SIG-M5 treated with dmso at 0.1 percent for 504 hours (cell line): ENCODE data around the gene GLRX2.

Source experiments
- DNase-seq: peaks from one replicate; lab custom pipeline; 2025; ENCODE audit not compliant: unreplicated experiment; lab: John Stamatoyannopoulos, UW

The GLRX2 gene

DNA sequence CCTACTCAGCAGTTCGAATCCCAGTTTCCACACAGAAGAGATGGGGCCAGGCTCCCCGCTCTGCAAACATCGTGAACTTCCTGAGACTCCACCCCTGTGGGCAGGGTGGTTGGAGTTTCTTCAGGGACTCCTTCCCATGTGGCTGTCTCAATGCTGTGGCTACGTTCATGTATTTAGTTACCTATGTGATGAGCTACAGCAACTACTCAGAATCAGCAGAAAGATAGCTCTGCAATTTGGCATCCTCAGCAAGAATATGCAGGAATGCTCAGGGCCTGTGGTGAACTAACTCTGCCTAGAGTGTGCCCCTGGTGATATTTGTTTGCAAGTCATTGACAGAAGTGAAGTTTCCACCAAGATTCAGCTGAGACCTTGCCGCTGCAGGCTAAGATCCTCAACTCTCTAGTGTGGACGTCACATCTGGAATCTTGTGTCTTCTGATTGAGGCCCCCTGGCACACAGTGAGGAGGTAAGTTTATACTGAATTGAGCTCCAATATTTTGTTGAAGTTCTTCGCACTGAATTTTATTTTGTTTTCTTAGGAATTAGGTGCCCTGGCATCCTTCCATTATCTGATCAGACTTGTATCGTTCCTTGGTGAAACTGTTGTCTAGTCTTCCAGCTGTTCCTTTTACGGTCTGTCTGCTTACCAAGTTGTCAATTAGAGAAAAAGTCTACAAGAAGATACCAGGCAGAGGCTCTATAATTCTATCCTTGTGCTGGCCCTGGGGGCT lies 8.2 kb upstream of the GLRX2 start:
- no peak for DNase-seq

DNA sequence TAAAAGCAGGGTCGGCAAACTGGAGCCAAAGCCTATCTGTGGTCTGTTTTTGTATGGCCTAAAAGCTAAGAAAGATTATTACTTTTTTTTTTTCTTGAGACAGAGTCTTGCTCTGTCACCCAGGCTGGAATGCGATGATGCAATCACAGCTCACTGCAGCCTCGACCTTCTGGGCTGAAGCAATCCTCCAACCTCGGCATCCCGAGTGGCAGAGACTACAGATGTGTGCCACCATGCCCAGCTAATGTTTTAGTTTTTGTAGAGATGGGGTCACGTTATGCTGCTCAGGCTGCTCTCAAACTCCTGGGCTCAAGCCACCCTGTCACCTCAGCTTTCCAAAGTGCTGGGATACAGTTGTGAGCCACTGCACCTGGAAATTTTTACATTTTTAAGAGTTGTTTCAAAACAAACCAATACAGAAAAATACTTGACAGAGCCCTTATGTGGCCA lies 6.5 kb upstream of the GLRX2 start:
- DNase-seq: peak; percentile 74

DNA sequence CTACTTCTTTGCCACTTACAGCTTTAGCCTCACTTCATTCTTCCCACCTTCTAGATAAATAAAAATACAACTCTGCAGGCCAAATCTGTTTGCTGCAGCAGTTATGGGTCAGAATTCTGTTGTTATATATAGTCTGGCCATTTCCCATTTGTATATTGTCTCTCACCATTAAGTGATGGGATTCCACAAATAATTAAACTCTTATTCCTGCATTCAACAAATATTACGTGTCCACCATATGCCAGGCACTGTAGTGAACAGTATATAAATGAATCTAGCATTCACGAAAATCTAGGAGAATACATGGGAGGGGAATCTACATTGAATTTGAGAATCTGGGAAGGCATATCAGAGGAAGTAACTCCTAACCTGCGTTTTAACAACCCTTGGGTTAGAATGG lies 5.7 kb upstream of the GLRX2 start:
- no peak for DNase-seq

DNA sequence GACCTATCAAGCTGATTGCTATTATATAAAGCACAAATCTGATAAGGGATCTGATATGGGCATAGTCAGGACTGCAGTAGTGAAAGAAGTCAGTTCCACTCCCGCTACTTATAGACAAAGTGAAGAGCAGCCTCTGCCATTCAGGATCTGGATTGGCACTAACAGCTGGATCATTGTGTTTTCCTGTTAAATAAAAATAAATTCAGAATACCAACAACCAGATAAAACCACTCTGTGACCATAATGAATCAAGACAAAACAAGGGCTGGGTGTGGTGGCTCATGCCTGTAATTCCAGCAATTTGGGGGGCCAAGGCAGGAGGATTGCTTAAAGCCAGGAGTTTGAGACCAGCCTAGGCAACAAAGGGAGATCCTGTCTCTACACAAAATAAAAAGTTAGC lies 5.0 kb upstream of the GLRX2 start:
- DNase-seq: no peak

DNA sequence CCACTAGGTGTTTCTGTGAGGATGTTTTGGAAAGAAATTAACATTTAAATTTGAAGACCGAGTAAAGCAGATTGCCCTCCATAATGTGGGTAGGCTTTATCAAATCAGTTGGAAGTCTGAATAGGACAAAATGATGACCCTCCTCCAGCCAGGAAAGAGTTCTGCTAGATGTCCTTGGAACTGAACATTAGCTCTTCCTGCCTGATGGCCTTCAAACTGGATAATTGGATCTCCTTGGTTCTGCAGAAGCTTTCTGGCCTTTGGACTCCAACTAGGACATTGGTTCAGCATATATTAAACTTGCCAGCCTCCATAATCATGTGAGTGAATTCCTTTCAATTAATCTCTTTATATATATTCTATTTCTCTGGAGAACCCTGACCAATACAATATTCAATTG lies 4.4 kb upstream of the GLRX2 start:
- no peak for DNase-seq

DNA sequence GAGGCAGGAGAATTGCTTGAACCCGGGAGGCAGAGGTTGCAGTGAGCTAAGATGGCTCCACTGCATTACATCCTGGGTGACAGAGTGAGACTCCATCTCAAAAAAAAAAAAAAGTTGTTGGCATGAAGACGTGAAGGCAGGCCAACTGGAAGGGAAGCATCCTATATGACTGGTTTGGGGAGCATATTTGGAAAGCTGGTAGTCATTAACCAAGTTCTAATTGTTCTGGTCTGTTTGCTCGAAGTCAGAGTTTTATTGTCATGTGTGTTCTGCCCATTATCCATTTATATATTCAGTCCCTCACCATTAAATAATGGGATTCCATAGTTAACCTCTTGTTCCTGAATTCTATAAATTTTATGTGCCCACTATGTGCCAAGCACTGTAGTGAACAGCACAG lies 3.3 kb upstream of the GLRX2 start:
- DNase-seq: no peak

DNA sequence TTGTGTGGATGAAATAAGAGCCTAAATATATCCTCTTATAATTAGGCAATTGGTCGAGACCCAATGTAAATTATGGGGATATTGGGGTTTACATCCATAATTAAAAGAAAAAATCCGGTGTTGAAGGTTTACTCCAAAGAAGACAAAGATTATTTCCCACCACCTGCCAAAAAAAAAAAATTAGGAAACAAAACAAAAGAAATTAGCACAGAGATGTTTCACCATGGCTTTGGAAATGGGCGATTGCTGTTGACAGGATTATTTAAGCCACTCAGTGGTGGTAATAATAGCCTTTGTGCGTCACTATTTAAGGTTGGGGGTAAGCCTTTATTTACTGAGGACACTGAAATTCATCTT lies 585 bp upstream of the GLRX2 start:
- DNase-seq: no peak

DNA sequence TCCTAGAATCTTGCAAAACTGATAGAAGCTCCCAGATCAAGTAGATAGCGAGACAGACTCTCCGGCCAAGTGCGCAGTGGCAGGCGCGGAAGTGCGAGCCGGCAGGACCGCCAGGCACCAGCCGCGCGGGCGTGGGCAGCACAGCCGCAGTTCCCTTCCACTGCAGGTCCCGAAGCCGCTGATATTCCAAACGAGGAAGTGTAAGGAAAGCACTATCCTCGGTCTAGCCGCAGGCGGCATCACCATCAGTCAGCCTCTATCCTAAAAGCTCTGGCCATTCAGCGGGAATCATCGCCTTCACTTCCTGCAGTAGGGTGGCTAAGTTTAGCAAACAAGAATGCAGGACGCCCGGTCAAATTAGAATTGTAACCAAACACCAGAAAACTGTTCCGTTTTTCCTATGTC lies 710 bp downstream of the GLRX2 start:
- peak; percentile 70 for DNase-seq

DNA sequence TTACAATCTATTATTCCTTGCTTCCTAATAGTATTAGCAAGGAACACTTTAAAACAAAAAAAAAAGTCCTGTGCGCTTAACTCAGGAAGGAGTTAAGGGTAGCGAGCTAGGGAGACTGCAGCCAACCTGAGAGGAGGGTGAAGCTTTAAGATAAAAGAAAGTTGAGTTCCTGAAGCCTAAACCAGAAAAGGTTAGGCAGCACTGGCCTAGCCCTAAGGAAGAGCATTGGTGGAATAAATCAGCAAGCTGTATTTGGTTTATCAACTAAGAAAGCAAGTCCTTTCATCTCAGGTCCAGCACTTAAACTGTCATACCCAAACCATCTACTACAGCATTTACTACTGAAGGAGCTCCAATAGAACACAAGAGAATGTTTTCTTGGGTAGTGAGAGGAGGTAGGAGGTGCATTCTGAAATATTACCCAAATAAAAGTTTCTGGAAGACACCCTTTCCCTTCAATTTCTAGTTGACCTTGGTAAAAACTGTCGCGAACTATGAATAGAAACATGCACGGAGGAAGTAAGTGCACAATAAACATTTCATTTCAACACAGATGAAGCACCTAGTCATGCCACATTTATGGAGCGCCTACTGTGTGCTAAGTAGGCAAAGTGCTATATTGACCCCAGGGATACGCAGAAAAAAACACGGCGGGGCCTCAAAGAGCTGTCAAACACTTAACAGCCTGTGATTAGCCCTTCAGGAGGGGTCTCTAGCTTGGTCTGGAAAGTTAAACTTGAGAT lies 1.3 kb downstream of the GLRX2 start:
- peak; percentile 24 for DNase-seq

DNA sequence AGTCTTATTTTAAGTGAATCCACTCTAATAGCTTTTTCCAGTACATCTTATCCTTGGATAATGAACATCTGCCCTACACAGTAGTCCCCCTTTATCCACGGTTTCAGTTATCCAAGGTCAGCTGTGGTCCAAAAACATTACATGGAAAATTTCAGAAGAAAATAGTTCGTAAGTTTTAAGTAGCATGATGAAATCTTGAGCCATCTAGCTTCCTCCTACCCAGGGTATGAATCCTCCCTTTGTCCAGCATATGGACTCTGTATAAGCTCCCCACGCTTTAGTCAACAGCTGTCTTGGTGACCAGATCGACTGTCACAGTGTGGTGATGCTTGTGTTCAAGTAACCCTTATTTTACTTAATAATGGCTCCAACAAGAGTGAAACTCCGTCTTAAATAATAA lies 2.6 kb downstream of the GLRX2 start:
- no peak for DNase-seq

DNA sequence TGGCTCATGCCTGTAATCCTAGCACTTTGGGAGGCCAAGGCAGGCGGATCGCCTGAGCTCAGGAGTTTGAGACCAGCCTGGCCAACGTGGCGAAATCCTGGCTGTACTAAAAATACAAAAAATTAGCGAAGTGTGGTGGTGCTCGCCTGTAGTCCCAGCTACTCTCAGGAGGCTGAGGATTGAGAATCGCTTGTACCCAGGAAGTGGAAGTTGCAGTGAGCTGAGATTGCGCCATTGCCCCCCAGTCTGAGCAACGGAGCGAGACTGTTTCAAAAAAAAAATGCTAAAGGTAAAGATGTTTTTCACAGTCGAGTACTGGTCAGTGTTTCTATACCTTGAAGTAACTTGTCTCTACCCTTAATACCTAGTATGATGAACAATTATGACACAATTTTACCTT lies 11.1 kb downstream of the GLRX2 start:
- no peak for DNase-seq

DNA sequence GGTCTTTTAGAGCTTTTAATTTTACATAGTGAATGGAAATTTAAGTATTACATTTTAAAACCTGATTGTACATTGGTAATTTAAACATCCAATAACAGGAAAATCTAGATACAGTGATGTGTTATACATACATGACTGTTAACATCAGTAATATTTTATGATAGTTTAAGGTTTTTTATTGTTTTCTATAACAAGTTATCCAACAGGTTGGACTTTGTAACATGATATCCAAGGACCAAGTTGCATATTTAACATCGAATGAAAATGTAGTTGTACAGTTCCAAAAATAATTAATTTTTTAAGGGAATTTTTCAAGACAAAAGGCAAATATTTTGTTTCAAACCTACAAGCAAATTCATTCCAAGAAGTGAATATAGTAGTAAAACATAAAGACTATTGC lies 14.3 kb downstream of the GLRX2 start:
- DNase-seq: no peak

DNA sequence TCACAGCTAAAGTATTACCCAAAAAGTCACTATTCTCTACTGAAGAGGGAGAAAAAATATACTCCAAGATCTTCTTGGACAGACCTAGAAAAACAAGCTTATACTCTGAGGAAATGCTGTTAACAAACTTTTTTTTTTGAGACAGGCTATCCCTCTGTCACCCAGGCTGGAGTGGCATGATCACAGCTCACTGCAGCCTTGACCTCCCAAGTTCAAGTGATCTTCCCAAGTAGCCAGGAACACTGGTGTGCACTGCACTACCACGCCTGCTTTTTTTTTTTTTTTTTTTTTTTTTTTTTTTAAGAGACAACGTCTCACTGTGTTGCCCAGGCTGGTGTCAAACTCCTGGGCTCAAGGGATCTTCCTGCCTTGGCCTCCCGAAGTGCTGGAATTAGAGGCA lies 17.3 kb downstream of the GLRX2 start:
- no peak for DNase-seq

DNA sequence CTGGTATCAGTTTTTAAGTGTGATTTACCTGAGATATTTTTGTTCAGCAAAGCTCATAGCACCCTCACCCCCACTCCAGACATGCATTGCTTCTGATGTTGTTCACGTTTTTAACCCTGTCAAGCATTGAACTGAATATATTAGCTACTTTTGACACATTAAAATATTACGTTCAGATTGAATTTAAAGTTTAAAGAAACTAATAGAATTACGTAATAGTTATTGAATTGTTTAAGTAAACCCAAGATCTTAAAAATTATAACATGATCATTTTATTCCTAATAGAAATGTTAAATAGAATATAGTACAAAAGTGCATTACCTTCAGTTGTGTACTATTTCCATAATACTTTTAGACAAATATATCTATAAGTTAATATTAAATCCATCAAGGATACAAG lies 18.9 kb downstream of the GLRX2 start:
- no peak for DNase-seq

DNA sequence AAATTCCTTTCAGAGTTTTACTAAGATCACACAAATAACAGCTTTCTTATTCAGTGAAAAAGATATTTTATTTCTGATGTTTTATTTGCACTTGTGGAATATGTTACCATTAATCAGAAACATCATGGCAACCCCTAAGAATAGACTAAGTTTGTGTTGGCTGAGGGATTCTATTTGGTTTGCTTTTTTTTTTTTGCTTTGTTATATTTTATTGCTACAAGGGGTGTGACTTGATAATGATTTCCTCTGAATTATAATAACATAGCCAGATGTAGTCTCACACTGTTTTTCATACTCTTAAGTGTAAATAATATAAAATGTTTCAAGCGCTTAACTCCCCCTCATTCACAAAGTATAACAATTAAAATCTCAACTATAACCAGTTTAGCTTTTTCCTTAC lies 20.0 kb downstream of the GLRX2 start:
- no peak for DNase-seq

DNA sequence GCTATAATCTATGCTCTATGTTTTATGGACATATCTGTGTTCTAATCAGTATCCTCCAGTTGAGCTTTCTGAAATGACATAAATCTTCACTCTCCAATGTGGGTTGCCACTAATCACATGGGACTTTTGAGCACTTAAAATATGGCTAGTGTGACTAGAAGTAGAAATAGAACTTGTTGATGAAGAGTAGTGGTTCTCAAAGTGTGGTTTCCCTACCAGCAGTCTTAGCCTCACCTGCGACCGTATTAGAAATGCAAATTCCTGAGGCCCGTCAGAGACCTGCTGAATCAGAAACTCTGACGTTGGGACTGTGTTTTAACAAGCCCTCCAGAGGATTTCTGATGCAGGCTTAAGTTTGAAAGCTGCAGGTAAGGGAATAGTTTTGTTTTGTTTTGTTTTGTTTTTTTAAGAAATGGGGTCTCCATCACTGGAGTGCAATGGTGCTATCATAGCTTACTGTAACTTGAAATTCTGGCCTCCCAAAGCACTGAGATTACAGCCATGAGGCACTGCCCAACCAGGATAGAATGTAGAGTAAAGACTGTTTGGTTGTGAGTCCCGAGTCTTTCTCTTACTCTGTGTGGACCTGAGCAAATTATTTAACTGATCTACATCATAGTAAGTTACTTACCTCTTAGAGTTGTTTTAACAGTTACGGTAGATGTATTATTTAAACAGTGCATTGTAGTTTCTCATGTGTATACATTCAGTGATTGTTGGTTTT lies 21.7 kb downstream of the GLRX2 start:
- no peak for DNase-seq

DNA sequence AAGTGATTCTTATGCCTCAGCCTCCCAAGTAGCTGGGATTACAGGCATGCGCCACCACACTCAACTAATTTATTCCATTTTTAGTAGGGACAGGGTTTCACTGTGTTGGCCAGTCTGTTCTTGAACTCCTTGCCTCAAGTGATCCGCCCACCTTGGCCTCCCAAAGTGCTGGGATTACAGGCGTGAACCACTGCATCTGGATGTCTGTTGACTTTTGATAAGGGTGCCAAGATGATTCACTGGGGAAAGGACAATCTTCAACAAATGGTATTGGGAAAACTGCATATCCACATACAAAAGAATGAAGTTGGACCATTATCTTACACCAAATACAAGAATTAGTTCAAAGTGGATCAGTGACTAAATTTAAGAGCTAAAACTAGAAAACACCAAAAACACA lies 26.0 kb downstream of the GLRX2 start:
- no peak for DNase-seq

DNA sequence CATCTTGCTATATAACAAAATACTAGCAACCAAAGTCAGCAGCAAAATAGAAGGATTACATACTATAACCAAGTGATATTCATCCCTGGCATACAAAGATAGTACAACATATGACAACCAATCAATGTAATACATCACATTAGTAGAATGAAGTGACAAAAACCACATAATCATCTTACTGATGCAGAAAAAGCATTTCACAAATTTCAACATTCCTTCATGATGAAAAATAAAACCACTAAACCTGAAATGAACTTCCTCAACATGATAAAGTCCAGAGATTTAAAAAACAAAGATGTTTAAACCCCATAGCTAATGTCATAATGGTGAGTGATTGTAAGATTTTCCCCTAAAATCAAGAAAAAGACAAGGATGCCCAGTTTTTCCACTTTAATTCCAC lies 27.2 kb downstream of the GLRX2 start:
- DNase-seq: no peak

DNA sequence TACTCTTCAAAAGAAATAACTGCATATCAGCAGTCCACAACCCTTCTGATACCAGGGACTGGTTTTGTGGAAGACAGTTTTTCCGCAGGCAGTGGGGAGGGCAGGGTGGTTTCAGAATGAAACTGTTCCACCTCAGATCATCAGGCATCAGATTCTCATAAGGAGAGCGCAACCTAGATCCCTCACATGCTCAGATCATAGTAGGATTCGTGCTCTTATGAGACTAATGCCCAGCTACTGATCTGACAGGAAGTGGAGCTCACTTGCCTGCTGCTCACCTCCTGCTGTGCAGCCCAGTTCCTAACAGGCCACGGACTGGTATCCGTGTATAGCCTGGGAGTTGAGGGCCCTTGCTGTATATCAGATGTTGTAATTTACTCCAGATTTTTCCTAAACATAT lies 34.3 kb downstream of the GLRX2 start:
- no peak for DNase-seq

DNA sequence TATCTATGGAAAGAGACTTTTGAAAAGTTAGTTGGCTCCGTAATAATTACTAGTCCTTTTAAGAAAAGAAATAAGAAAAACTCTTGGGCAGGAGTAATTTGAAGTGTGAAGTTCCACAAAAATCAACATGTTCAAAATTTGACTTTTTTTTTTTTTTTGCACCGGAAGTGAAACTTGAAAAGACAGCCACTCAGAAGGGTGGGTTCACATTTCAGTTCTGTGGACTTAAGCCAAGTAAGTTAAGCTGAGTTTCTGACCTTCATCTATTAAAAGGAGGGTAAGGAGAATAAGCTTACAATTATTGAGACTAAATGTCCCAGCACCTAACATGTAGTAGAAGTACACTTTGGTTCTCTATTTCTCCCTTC lies 34.8 kb downstream of the GLRX2 start:
- no peak for DNase-seq

DNA sequence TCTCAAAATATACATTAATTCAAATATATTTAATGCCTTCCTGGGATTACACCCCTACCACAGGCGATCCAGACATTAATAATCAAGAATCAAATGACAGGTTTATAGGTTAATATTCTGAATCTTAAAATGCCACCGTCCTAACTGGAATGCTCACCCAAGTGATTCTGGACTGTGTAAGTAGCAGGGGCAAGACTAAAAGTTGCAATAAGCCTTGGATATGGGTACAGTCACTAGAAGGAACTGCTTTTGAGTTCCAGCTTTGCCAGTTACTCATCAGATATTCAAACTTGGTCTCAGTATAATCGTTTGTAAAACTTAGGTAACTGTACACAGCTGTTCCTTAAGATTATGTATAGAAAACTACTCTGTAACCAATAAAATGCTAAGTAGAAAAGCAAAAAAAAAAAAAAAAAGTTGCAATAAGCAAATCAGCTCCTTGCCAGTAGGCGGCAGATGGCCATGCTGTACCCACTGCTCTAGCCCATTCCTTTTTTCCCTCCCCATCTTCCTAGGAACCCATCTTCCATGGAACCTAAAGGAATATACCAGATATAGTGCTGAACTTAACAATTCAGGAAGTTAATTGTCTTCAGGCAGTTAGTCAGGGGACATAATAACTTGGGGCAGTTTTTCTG lies 35.3 kb downstream of the GLRX2 start:
- DNase-seq: peak; percentile 23

DNA sequence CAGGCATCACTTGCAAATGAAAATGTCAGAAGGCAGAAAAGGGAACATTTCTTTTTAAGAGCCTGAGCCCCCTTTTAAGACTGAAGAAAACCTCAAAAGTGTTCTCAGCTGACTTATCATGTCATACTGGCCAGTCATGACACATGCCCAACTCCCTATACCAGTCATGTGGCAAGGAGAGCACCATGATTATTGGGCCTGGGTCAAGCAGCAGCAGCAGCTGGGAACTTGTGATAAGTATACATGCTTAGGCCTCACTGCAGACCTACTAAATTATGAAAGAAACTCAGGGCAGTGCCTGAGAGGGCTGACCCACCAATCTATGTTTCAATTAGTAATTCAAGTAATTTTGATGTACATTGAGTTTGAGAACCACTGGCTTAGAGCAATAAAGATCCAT lies 37.2 kb downstream of the GLRX2 start:
- DNase-seq: no peak
